Tibial artery (tissue), 4 donors: Measurements from ENCODE around the gene KRT33A.

ENCODE experiments used
- DNase-seq, 2 donors: peaks; one replicate each; pipeline ENCODE4 v3.0.0-alpha.2; 2019
- H3K27ac ChIP-seq, 2 donors: fragments of 200-600 bp; sonication (generic) in 1 of 2; 1 replicate in 1 of 2; 2 replicates in 1 of 2; pipeline ENCODE4 v1.5.1; 2018 to 2019; ENCODE audit warnings: mild to moderate bottlenecking in 1 of 2
- H3K27me3 ChIP-seq, 2 donors: fragments of 200-600 bp; sonication (generic) in 1 of 2; one replicate each; pipeline versions ENCODE4 v1.5.1 to v1.6.0; 2016 to 2019
- H3K36me3 ChIP-seq, 3 donors: fragments of 200-600 bp; sonication (generic) in 2 of 3; one replicate each; pipeline ENCODE4 v1.5.1; 2016 to 2019; ENCODE audit warnings: mild to moderate bottlenecking in 2 of 3
- H3K4me1 ChIP-seq, 4 donors: fragments of 200-600 bp; sonication (generic) in 2 of 4; 1 replicate in 3 of 4; 2 replicates in 1 of 4; pipeline ENCODE4 v1.5.1; 2016 to 2019
- H3K4me3 ChIP-seq, 2 donors: fragments of 200-600 bp; sonication (generic) in 1 of 2; 1 replicate in 1 of 2; 2 replicates in 1 of 2; pipeline ENCODE4 v1.5.1; 2018 to 2019; ENCODE audit warnings: mild to moderate bottlenecking in 2 of 2
- H3K9me3 ChIP-seq, 3 donors: fragments of 200-600 bp; sonication (generic) in 1 of 3; one replicate each; pipeline ENCODE4 v1.5.1; 2016 to 2019
- intact Hi-C: fragments of 100-400 bp; cut with DNase I; formaldehyde crosslinking; loops from one replicate; pipeline ENCODE4 v1.15.0; 2023; ENCODE audit warnings: low total_unique reads
- TF ChIP-seq, protein P1 (sequence below), 2 experiments: fragments of 200-600 bp in 1 of 2; fragments of 450-650 bp in 1 of 2; IDR thresholded peaks; one replicate each; pipeline ENCODE4 v1.5.1; 2017 to 2019; ENCODE audit warnings: antibody characterized with exemption in 2 of 2, mild to moderate bottlenecking in 1 of 2, moderate library complexity in 1 of 2

Gene KRT33A

DNA sequence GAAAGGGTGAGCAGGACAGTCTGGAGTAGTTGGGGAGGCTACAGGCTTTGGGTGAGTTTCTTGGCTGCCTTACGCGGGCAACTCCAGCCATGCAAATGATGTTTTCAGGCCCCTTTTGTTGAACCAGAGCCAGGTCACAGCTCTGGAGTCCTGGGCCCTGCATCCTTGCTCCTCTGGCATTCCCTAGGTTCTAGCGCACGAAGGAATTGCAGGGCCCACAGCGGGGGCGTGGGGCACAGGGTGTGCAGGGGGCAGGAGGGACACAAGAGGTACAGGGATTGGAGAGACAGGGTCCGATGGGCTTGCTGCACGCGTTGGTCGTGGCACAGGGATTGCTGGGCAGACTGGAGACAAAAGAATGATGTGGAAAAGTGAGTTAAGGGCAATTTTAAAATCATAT lies 43.2 kb upstream of the KRT33A start:
- H3K4me1 ChIP-seq: no peaks in the 10 kb centered on the region
- H3K36me3 ChIP-seq: no peaks in the 10 kb centered on the region
- intact Hi-C loops: no loop called here
- peaks cover 0 to 11% of the 10 kb centered on the region in 2 donors for H3K27me3 ChIP-seq
- no peak for DNase-seq
- H3K9me3 ChIP-seq: no peaks in the 10 kb centered on the region
- no peak overlapping the region for H3K4me3 ChIP-seq
- no peak overlapping the region for H3K27ac ChIP-seq
- TF ChIP-seq, protein P1, sequence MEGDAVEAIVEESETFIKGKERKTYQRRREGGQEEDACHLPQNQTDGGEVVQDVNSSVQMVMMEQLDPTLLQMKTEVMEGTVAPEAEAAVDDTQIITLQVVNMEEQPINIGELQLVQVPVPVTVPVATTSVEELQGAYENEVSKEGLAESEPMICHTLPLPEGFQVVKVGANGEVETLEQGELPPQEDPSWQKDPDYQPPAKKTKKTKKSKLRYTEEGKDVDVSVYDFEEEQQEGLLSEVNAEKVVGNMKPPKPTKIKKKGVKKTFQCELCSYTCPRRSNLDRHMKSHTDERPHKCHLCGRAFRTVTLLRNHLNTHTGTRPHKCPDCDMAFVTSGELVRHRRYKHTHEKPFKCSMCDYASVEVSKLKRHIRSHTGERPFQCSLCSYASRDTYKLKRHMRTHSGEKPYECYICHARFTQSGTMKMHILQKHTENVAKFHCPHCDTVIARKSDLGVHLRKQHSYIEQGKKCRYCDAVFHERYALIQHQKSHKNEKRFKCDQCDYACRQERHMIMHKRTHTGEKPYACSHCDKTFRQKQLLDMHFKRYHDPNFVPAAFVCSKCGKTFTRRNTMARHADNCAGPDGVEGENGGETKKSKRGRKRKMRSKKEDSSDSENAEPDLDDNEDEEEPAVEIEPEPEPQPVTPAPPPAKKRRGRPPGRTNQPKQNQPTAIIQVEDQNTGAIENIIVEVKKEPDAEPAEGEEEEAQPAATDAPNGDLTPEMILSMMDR (IDR thresholded peaks at IDR 0.05): no peak

GRCh38 chr17:41393294-41393693 lies 42.7 kb upstream of the KRT33A start:
- no peak overlapping the region for H3K4me3 ChIP-seq
- no peaks in the 10 kb centered on the region for H3K4me1 ChIP-seq
- TF ChIP-seq, protein P1 (IDR thresholded peaks at IDR 0.05): no peak
- DNase-seq: no peak
- H3K27ac ChIP-seq: no peak overlapping the region
- intact Hi-C loops: no loop called here
- peaks cover 0 to 8% of the 10 kb centered on the region in 2 donors for H3K27me3 ChIP-seq
- H3K36me3 ChIP-seq: no peaks in the 10 kb centered on the region
- H3K9me3 ChIP-seq: no peaks in the 10 kb centered on the region

DNA sequence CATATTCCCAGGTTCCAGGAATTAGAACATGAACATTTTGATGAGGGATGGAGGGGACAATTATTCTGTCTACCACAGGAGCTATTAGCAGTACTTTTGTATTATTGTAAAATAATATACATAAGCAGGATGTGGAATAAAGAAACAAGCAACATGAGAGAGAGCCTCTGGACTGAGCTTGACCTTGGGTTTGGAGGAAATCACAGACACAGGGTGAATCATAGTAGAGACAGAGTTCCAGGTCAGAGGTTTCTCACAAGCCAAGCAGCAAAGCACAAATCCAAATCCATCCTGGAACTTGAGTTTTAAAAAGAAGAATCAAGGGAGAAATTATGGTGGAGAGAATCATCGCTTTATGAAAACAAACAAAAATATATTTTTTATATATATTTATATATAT lies 41.6 kb upstream of the KRT33A start:
- TF ChIP-seq, protein P1 (IDR thresholded peaks at IDR 0.05): no peak
- no peak overlapping the region for H3K4me3 ChIP-seq
- no peaks in the 10 kb centered on the region for H3K4me1 ChIP-seq
- peaks cover 0 to 4% (median under 1%) of the 10 kb centered on the region in 3 donors for H3K9me3 ChIP-seq
- DNase-seq: no peak
- peaks cover 0 to 6% of the 10 kb centered on the region in 2 donors for H3K27me3 ChIP-seq
- intact Hi-C loops: no loop called here
- no peak overlapping the region for H3K27ac ChIP-seq
- H3K36me3 ChIP-seq: no peaks in the 10 kb centered on the region

GRCh38 chr17:41391535-41391934 lies 40.9 kb upstream of the KRT33A start:
- H3K4me1 ChIP-seq: no peaks in the 10 kb centered on the region
- H3K27ac ChIP-seq: no peak overlapping the region
- no peaks in the 10 kb centered on the region for H3K36me3 ChIP-seq
- no peak overlapping the region for H3K4me3 ChIP-seq
- DNase-seq: no peak
- H3K27me3 ChIP-seq: peaks cover 0 to 6% of the 10 kb centered on the region in 2 donors
- TF ChIP-seq, protein P1 (IDR thresholded peaks at IDR 0.05): no peak
- peaks cover 0 to 11% (median 8%) of the 10 kb centered on the region in 3 donors for H3K9me3 ChIP-seq
- intact Hi-C loops: no loop called here

GRCh38 chr17:41390411-41390938 lies 39.8 kb upstream of the KRT33A start:
- TF ChIP-seq, protein P1 (IDR thresholded peaks at IDR 0.05): no peak
- no peak for DNase-seq
- H3K4me3 ChIP-seq: no peak overlapping the region
- intact Hi-C loops: no loop called here
- no peak overlapping the region for H3K27ac ChIP-seq
- peaks cover 3 to 17% (median 8%) of the 10 kb centered on the region in 3 donors for H3K9me3 ChIP-seq
- H3K4me1 ChIP-seq: no peaks in the 10 kb centered on the region
- H3K36me3 ChIP-seq: no peaks in the 10 kb centered on the region
- peaks cover 0 to 6% of the 10 kb centered on the region in 2 donors for H3K27me3 ChIP-seq

DNA sequence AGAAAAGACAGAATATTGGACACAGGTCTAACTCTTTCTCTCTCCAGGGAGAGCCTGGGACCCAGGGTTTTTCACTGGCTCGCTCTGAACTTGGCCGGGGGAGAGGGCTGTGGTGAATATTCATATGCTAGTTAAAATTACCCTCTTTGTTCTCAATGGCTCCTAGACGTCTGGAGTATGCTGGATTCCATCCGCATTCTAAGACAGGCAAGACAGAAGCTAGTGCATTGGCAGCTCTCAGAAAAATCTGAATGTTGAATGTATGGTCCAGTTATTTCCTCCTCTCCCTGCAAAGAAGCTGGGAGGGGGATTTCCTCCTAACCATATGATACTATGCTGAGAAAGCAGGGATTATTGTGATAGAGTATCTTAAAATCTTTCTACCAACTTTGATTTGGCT lies 37.0 kb upstream of the KRT33A start:
- no peak overlapping the region for H3K4me3 ChIP-seq
- TF ChIP-seq, protein P1 (IDR thresholded peaks at IDR 0.05): no peak
- no peaks in the 10 kb centered on the region for H3K4me1 ChIP-seq
- H3K27ac ChIP-seq: no peak overlapping the region
- no peak for DNase-seq
- H3K27me3 ChIP-seq: peaks cover 0 to 6% of the 10 kb centered on the region in 2 donors
- H3K36me3 ChIP-seq: no peaks in the 10 kb centered on the region
- intact Hi-C loops: no loop called here
- peaks cover 3 to 17% (median 8%) of the 10 kb centered on the region in 3 donors for H3K9me3 ChIP-seq
